GM12878 (cell line): ENCODE results near the gene DHX16. TPM values are rescaled to one million over a fixed set of nuclear protein-coding genes. Genes with fewer than 3 reads are reported as not detected.

Source experiments
- ATAC-seq: fragments of 200-7000 bp; cut with Tn5 transposase; 3 replicates; pipeline ENCODE4 v1.9.1; 2020; ENCODE audit warnings: mild to moderate bottlenecking, moderate library complexity
- BruUV-seq: library from RNA; stranded (reverse); fragments of 400-500 nt; replicated peaks from 2 replicates; lab custom pipeline; 2021; lab: Mats Ljungman, UMichigan
- CTCF ChIA-PET: fragments of 300-600 bp; sonication (Branson Sonifier 250); formaldehyde crosslinking; extraction: SDS; loops from one replicate; lab custom pipeline; 2021; ENCODE audit warnings: inconsistent platforms; lab: Yijun Ruan, JAX
- POLR2A ChIA-PET: fragments of 350-600 bp; formaldehyde crosslinking; extraction: SDS; loops from one replicate; lab custom pipeline; 2021; ENCODE audit warnings: inconsistent platforms; lab: Charles Lee
- RAD21 ChIA-PET: fragments of 300-600 bp; sonication (Branson Sonifier 250); formaldehyde crosslinking; loops from one replicate; lab custom pipeline; 2023; ENCODE audit warnings: antibody characterized with exemption; ENCODE audit not compliant: unreplicated experiment; lab: Charles Lee
- SMC1A ChIA-PET: fragments of 300-600 bp; sonication (Branson Sonifier 250); formaldehyde crosslinking; loops from one replicate; lab custom pipeline; 2023; ENCODE audit not compliant: unreplicated experiment, uncharacterized antibody; lab: Charles Lee
- DNase-seq: peaks from one replicate; pipeline ENCODE4 v3.0.0-alpha.2; 2011; ENCODE audit warnings: low read depth, low spot score
- FAIRE-seq: peaks from 3 replicates; lab custom pipeline; 2011; peaks lifted over from hg19 to GRCh38; lab: Jason Lieb, UNC
- H2AFZ ChIP-seq: 2 replicates; pipeline ENCODE4 v1.6.0; 2011; ENCODE audit warnings: low read depth, low read length, control low read depth; ENCODE audit not compliant: control insufficient read depth
- H3K27ac ChIP-seq: 2 replicates; pipeline ENCODE4 v1.5.1; 2011; ENCODE audit warnings: control low read depth; ENCODE audit not compliant: control insufficient read depth, insufficient read depth
- H3K27me3 ChIP-seq, 2 experiments: replicated peaks in 1 of 2; 2 replicates each; pipeline versions ENCODE4 v1.6.0 to v1.6.1; 2011; ENCODE audit warnings: low read length in 1 of 2; ENCODE audit not compliant: control insufficient read depth in 2 of 2, insufficient read depth in 2 of 2
- H3K36me3 ChIP-seq, 2 experiments: 2 replicates each; pipeline ENCODE4 v1.5.1; 2011; ENCODE audit warnings: low read length in 1 of 2; ENCODE audit not compliant: control insufficient read depth in 2 of 2, insufficient read depth in 2 of 2
- H3K4me1 ChIP-seq: 2 replicates; pipeline ENCODE4 v1.6.1; 2011; ENCODE audit warnings: mild to moderate bottlenecking, low read length, moderate library complexity, mixed read lengths; ENCODE audit not compliant: control insufficient read depth, insufficient read depth
- H3K4me2 ChIP-seq: 2 replicates; pipeline ENCODE4 v1.6.0; 2011; ENCODE audit warnings: control low read depth; ENCODE audit not compliant: control insufficient read depth, insufficient read depth
- H3K4me3 ChIP-seq: fragments of 200-600 bp; sonication (generic); 2 replicates; pipeline ENCODE4 v1.5.1; 2016
- H3K79me2 ChIP-seq: 2 replicates; pipeline ENCODE4 v1.6.0; 2011; ENCODE audit warnings: low read length; ENCODE audit not compliant: control insufficient read depth, insufficient read depth
- H3K9ac ChIP-seq: 2 replicates; pipeline ENCODE4 v1.8.0; 2011; ENCODE audit warnings: low read length, control low read depth, mixed read lengths; ENCODE audit not compliant: control insufficient read depth, insufficient read depth
- H3K9me3 ChIP-seq: replicated peaks from 3 replicates; pipeline ENCODE4 v1.5.1; 2011; ENCODE audit warnings: mild to moderate bottlenecking, low read length; ENCODE audit not compliant: control insufficient read depth, insufficient read depth
- H4K20me1 ChIP-seq: 2 replicates; pipeline ENCODE4 v1.6.0; 2011; ENCODE audit not compliant: control insufficient read depth, insufficient read depth
- EED ChIP-seq: sonication (generic); IDR thresholded peaks from 2 replicates; pipeline ENCODE4 v1.6.1; 2016; ENCODE audit warnings: antibody characterized with exemption, low read depth
- EGR1 ChIP-seq, 2 experiments: IDR thresholded peaks; 1 replicate in 1 of 2; 2 replicates in 1 of 2; pipeline ENCODE4 v1.6.1; 2011 to 2012; ENCODE audit warnings: low read depth in 2 of 2, low read length in 2 of 2, borderline replicate concordance in 1 of 2, mild to moderate bottlenecking in 1 of 2, moderate library complexity in 1 of 2
- EP300 ChIP-seq, 2 experiments: fragments of 150-350 bp in 1 of 2; IDR thresholded peaks; 2 replicates each; pipeline ENCODE4 v1.6.1; 2011 to 2012; ENCODE audit warnings: low read depth in 2 of 2, low read length in 2 of 2, borderline replicate concordance in 1 of 2, improper control_type of control experiment in 1 of 2, inconsistent platforms in 1 of 2; ENCODE audit not compliant: control insufficient read depth in 1 of 2
- IRF3 ChIP-seq: fragments of 450-650 bp; IDR thresholded peaks from 2 replicates; pipeline ENCODE4 v1.6.1; 2014; ENCODE audit warnings: mild to moderate bottlenecking
- MEF2A ChIP-seq: IDR thresholded peaks from 2 replicates; pipeline ENCODE4 v1.6.1; 2011; ENCODE audit warnings: low read depth, mild to moderate bottlenecking, low read length, moderate library complexity; ENCODE audit not compliant: insufficient read depth
- MTA2 ChIP-seq: fragments of 450-650 bp; IDR thresholded peaks from 2 replicates; pipeline ENCODE4 v1.6.1; 2016; ENCODE audit warnings: low read depth, mild to moderate bottlenecking, moderate library complexity
- MTA3 ChIP-seq: IDR thresholded peaks from 2 replicates; pipeline ENCODE4 v1.6.1; 2012; ENCODE audit warnings: low read length, inconsistent platforms, borderline replicate concordance
- REST ChIP-seq: IDR thresholded peaks from 2 replicates; pipeline ENCODE4 v1.6.1; 2012; ENCODE audit warnings: mild to moderate bottlenecking, low read depth, low read length
- SMAD5 ChIP-seq: IDR thresholded peaks from 2 replicates; pipeline ENCODE4 v1.6.1; 2016; ENCODE audit warnings: antibody characterized with exemption, low read depth
- YY1 ChIP-seq: IDR thresholded peaks from 2 replicates; pipeline ENCODE4 v1.6.1; 2011; ENCODE audit warnings: low read depth, mild to moderate bottlenecking, low read length
- ZBTB33 ChIP-seq: fragments of 450-650 bp; IDR thresholded peaks from 2 replicates; pipeline ENCODE4 v1.6.1; 2017; ENCODE audit warnings: mild to moderate bottlenecking
- ZSCAN29 ChIP-seq: fragments of 450-650 bp; IDR thresholded peaks from 2 replicates; pipeline ENCODE4 v1.6.1; 2017; ENCODE audit warnings: mild to moderate bottlenecking, moderate library complexity
- ZZZ3 ChIP-seq: IDR thresholded peaks from 2 replicates; pipeline ENCODE4 v1.6.1; 2011; ENCODE audit warnings: low read depth; ENCODE audit not compliant: control insufficient read depth, insufficient read length
- WGBS: methylation state at CpG from one replicate; pipeline ENCODE4 v1.1.6; 2016; ENCODE audit warnings: low lambda C conversion rate; ENCODE audit not compliant: insufficient replicate concordance, insufficient coverage; ENCODE audit errors: missing lambda C conversion rate; 5-methylcytosine and 5-hydroxymethylcytosine counted together
- in situ Hi-C: fragments of 300-500 bp; cut with MboI; formaldehyde crosslinking; loops from 9 replicates; pipeline ENCODE4 v1.14.3; 2018; ENCODE audit warnings: mixed read lengths
- intact Hi-C: fragments of 100-400 bp; cut with micrococcal nuclease; formaldehyde crosslinking; loops from one replicate; pipeline ENCODE4 v1.14.2; 2022; ENCODE audit not compliant: unreplicated experiment
- polyA plus RNA-seq, 11 experiments: library from polyadenylated mRNA; depleted of rRNA in 4 of 11; unstranded in 6 of 11; stranded (reverse) in 5 of 11; fragments of >200 nt; fragmentation: Nextera tagmentation in 4 of 11; fragmentation: Illumina TruSeq in 1 of 11; extraction: Ambion mirVana in 4 of 11; extraction: Trizol in 1 of 11; gene quantifications; 1 replicate in 1 of 11; 2 replicates in 10 of 11; pipeline versions ENCODE4 v1.2.1 to v1.2.3, GENCODE V29; 2011 to 2016; ENCODE audit warnings: inconsistent platforms in 2 of 11, missing spikeins in 2 of 11, low read depth in 1 of 11
- total RNA-seq, 4 experiments: library from RNA; depleted of rRNA in 3 of 4; stranded (reverse); fragments of >200 nt in 3 of 4; fragmentation: Illumina TruSeq in 1 of 4; extraction: Trizol in 1 of 4; gene quantifications; 2 replicates each; pipeline versions ENCODE4 v1.2.1 to v1.2.3, GENCODE V29; 2013 to 2021

DHX16 gene
- total and polyA plus RNA-seq, 10 of the 15 experiments (the other 5 are each of a cell fraction or from before 2014, with no cell fraction given) = 10.1 to 41.4 (median 38.3) TPM

- TF ChIP-seq SMAD5 = no peak
Measured at GRCh38 chr6:30711758-30712380, 39.1 kb upstream of the DHX16 start (continued).

GRCh38 chr6:30709101-30709868 is 36.5 kb upstream of the DHX16 start:
- ChIA-PET CTCF (interaction anchor here (1.2 to 1.6 kb wide), 2 partner anchors 30 to 226 kb away, joined by 3 to 4 read pairs; no protein-coding TSS in a partner anchor), POLR2A (interaction anchor here (1.4 to 1.8 kb wide), 2 partner anchors 12 to 18 kb away, joined by 7 read pairs; partner anchors contain the start of gene NRM), RAD21 (interaction anchor here (1.4 kb wide), 1 partner anchor 21 kb away, joined by 3 read pairs; no protein-coding TSS in a partner anchor), SMC1A (interaction anchor here (0.6 kb wide), 1 partner anchor 47 kb away, joined by 3 read pairs; no protein-coding TSS in a partner anchor)
- Histone ChIP-seq H3K4me1 (peaks cover 25% of the 10 kb centered on the region), H3K79me2 (no peaks in the 10 kb centered on the region; the same call in none of the 2 replicates), H3K27me3 (no peaks in the 10 kb centered on the region), H4K20me1 (no peaks in the 10 kb centered on the region), H3K9ac (no peak overlapping the region), H3K36me3 (peaks cover 9 to 17% of the 10 kb centered on the region in 2 experiments), H3K9me3 (no peaks in the 10 kb centered on the region), H3K4me3 (no peak overlapping the region), H3K27ac (no peak overlapping the region), H3K4me2 (no peak overlapping the region), H2AFZ (no peak overlapping the region)
- no TSS peak for BruUV-seq
- ATAC-seq (no peak), FAIRE-seq (no peak), DNase-seq (no peak)
- intact Hi-C loops (no loop called here), in situ Hi-C loops (no loop called here)
- 97% methylated on average over 2 of the region's 2 CpGs for WGBS
- TF ChIP-seq MEF2A (no peak), EED (no peak), REST (no peak), MTA2 (no peak), IRF3 (no peak), MTA3 (no peak), EP300 (IDR thresholded peaks at IDR 0.05; ENCODE audit: borderline replicate concordance in 1 of 2, control insufficient read depth in 1 of 2, low read depth in 2 of 2, low read length in 2 of 2) (no peak), EGR1 (IDR thresholded peaks at IDR 0.05; ENCODE audit: borderline replicate concordance in 1 of 2, low read depth in 2 of 2, low read length in 2 of 2) (no peak), ZSCAN29 (no peak), ZBTB33 (no peak), YY1 (no peak), ZZZ3 (no peak)
